ENCODE data around the gene PSG5. TPM values are rescaled to one million over a fixed set of nuclear protein-coding genes. Genes with fewer than 3 reads are reported as not detected.
"Not testable (repeated sequence)": the region's sequence is repeated elsewhere in the genome, so short reads cannot be mapped to it uniquely, and the experiment has no call there.

Gene PSG5
- total RNA-seq, 4 donors from 2014 or later: not detected

DNA sequence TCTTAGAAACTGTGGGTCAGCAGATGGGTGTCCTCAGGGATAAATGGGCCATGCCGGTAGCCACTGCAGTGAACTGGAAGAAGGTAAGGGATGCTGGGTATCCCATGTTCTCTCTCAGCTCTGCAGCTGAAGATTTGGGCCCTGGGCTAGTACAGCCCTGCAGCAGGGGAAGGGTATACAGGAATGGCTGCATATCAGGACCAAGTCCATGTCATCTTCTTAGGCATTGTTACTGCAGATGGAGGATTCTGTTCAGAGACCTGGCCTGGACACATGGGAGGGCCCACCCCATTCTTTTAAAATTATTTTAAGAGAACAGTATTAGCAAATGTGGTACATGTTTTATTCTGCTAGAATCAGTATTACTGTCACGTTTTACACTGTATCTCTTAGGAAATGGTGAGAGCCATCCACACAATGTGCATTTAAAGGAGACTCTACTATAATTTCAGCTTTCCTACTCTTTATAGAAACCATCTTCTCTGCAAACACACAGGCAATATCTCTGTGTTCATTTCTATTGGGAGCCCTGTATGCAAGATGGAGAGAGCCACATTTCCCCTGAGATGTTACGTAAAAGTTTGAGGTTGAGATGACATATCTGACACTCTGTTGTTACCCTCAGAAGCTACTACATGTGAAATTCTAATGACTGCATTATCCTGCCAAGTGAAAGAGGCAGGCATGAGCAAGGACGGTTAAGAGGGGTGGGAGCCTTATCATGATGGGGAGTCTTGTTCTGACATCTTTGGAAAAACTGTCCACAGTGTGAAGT, 6.2 kb upstream of the PSG5 start:
- H3K4me3 ChIP-seq; H3K9me3 ChIP-seq; intact Hi-C loops (cut with DNase I); H3K36me3 ChIP-seq; H3K27ac ChIP-seq; H3K27me3 ChIP-seq; H3K4me1 ChIP-seq; DNase-seq: not testable (repeated sequence)
- 37 to 51% methylated on average over 3 of the region's 4 CpGs for WGBS, 2 donors

GRCh38 chr19:43188092-43188491, 1.8 kb upstream of the PSG5 start:
- H3K36me3 ChIP-seq; H3K27ac ChIP-seq; H3K27me3 ChIP-seq; intact Hi-C loops (cut with DNase I); H3K4me1 ChIP-seq; DNase-seq; H3K4me3 ChIP-seq; H3K9me3 ChIP-seq: not testable (repeated sequence)
- peak in 4 of 6 experiments; percentile 29 to 70 (median 52) for TF ChIP-seq CTCF (IDR thresholded peaks at IDR 0.05)
- 27 to 32% methylated on average over 2 to 4 of the region's 9 CpGs for WGBS, 2 donors

- 29 to 32% methylated on average over 4 of the region's 4 CpGs for WGBS, 2 donors
- H3K27ac ChIP-seq: peak overlapping the region in 3 of 4 donors; percentile 0 to 51 (median 31)
- H3K27me3 ChIP-seq; DNase-seq; intact Hi-C loops (cut with DNase I); H3K4me3 ChIP-seq; H3K9me3 ChIP-seq; H3K4me1 ChIP-seq; H3K36me3 ChIP-seq: not testable (repeated sequence)
Measured at GRCh38 chr19:43181869-43182771, 4.2 kb downstream of the PSG5 start.

DNA sequence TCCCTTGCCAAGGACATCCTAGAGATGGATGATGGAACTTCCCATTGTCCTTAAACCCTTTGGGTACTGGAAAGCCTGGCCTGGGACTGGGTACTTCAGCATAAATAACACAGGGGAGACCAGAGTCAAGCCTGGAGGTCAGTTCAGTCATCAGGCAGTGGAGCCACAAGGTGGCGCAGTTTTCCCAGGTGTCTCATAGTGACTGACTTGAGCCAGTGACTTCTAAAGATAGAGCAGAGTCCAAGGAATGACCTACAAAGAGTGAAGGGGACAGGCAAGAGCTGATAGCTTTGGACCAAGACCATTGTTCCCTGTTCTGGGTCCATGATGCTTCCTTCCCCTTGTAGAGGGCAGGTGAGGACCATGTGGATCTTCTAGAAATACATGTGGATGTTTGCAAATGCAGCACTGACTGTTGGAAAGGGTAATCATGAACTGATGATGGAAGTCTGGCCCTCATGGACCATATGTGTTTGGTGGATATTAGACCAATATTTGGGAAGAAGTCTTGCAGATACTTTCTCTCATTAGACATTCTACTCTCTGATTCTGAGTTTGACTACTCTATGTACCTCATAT, 6.7 kb downstream of the PSG5 start:
- H3K4me3 ChIP-seq; H3K9me3 ChIP-seq; H3K27ac ChIP-seq; intact Hi-C loops (cut with DNase I); H3K4me1 ChIP-seq; H3K36me3 ChIP-seq; DNase-seq; H3K27me3 ChIP-seq: not testable (repeated sequence)
- TF ChIP-seq CTCF (IDR thresholded peaks at IDR 0.05): peak in 3 of 6 experiments; percentile 15 to 47 (median 16)
- no CpG with 5 or more reads among the region's 1 CpG for WGBS, 2 donors

- H3K36me3 ChIP-seq; intact Hi-C loops (cut with DNase I); H3K27me3 ChIP-seq; DNase-seq; H3K4me3 ChIP-seq; H3K9me3 ChIP-seq; H3K27ac ChIP-seq; H3K4me1 ChIP-seq: not testable (repeated sequence)
- 67% methylated on average over 1 of the region's 3 CpGs; no CpG with 5 or more reads in 1 of the 2 donors for WGBS, 2 donors
Measured at GRCh38 chr19:43178577-43178976, 7.8 kb downstream of the PSG5 start.

DNA sequence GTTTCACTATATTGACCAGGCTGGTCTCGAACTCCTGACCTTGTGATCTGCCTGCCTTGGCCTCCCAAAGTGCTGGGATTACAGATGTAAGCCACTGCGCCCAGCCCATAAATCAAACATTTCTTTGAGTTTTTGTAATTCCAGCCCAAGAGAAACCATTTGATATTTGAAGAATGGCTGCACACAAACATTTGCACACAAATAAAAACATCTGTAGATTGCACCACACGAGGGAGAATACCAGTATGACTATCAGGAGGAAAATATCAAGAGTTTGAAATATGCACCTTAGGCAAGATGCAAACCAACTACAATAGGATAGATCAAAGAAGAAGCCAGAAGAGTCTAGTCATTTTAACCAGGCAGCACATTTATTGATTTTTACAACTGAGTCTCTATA, 20.4 kb downstream of the PSG5 start:
- H3K27me3 ChIP-seq; H3K36me3 ChIP-seq; H3K4me1 ChIP-seq; H3K9me3 ChIP-seq; intact Hi-C loops (cut with DNase I); H3K4me3 ChIP-seq; H3K27ac ChIP-seq; DNase-seq: not testable (repeated sequence)
- WGBS, 2 donors: 69 to 78% methylated on average over 3 of the region's 3 CpGs

- intact Hi-C loops (cut with DNase I); H3K27me3 ChIP-seq; H3K27ac ChIP-seq; H3K36me3 ChIP-seq; H3K4me1 ChIP-seq; H3K9me3 ChIP-seq; H3K4me3 ChIP-seq; DNase-seq: not testable (repeated sequence)
- WGBS, 2 donors: 60 to 74% methylated on average over 3 of the region's 3 CpGs
Measured at GRCh38 chr19:43163135-43163534, 23.2 kb downstream of the PSG5 start.

DNA sequence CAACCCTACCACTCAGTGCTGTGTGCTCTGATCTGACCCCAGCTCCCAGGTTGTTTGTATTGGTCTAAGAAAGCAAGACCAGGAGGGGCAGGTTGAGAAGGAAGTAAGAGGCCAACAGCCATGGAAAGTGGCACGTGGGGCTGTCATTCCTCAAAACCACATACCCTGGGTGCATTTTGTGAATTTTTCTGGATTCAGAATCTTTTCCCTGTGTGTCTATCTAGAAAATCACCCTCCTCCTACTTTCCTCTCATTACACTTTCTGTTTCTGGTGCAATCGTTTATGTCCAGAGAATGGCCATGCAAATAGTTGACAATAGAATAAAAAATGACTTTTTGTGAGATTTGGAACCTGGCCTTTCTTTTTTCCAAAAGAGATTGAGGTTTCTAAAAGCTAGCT, 24.1 kb downstream of the PSG5 start:
- H3K4me3 ChIP-seq; H3K4me1 ChIP-seq; H3K36me3 ChIP-seq; H3K27me3 ChIP-seq; H3K27ac ChIP-seq; H3K9me3 ChIP-seq; intact Hi-C loops (cut with DNase I); DNase-seq: not testable (repeated sequence)
- WGBS, 2 donors: 27 to 34% methylated on average over 2 of the region's 2 CpGs

Measured in esophagus squamous epithelium (tissue), 5 donors.